HG03108 (cell line): Measurements from ENCODE around the gene MSH4.
A peak's percentile ranks its signal among the peaks of the same experiment; 100 is the strongest.
"Not testable (repeated sequence)": the region's sequence is repeated elsewhere in the genome, so short reads cannot be mapped to it uniquely, and the experiment has no call there.

Experiments used
- ATAC-seq: cut with Tn5 transposase; IDR thresholded peaks from one replicate; pipeline ENCODE4 v1.9.1; 2021; ENCODE audit warnings: moderate library complexity; ENCODE audit not compliant: unreplicated experiment

Gene MSH4

DNA sequence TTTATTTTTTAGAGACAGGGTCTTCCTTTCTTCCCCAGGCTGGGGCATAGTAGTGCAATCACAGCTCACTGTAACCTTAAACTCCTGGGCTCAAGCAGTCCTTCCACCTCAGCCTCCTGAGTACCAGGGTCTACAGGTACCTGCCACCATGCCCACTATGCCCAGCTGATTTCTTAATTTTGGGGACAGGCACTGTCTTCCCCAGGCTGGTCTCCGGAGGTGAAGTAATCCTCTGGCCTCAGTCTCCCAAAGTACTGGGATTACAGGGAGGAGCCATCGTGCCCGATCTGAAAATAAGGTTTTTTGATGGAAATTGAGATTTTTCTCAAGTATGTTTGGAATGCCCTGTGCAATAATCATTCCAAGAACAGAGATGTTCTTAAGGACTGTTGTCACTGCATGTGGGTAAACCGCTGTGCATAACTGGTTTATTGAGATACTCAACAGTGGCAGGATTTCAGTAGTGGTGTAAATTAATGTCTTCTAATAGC lies 934 bp upstream of the MSH4 start:
- ATAC-seq: no peak

DNA sequence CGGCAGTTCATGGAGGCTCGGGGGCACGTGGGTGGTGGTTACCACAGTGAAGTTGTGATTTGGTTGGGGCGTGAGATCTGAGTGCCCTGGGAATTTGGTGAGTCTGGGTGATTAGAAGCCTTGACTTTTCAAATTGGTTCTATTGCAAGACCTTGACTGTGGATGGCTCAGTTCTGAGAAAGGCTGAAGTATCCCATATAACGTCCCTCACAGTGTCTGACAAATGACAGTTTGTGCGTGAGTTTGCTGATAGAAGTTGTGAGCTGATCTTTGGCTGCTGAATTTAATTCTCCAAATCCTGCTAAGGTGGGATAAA lies 549 bp downstream of the MSH4 start:
- no peak for ATAC-seq

DNA sequence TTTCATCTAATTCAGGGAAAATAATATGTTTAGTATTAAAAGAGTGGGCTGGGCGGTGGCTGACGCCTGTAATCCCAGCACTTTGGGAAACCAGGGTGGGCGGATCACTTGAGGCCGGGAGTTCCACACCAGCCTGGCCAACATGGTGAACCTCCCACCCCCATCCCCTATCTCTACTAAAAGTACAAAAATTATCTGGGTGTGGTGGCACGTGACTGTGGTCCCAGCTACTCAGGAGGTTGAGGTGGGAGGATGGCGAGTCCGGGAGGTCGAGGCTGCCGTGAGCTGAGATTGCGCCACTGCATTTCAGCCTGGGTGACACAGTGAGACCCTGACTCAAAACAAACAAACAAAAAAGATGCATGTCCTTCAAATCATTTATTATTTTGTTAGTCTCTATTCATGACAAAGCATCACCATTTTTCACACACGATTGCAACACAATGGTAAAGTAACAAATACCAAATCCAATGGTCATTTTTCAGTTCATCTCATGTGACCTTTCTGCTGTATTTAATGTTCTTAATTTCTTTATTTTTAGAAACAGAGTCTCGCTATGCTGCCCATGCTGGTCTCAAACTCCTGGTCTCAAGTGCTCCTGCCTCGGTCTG lies 1.0 kb downstream of the MSH4 start:
- ATAC-seq: no peak

DNA sequence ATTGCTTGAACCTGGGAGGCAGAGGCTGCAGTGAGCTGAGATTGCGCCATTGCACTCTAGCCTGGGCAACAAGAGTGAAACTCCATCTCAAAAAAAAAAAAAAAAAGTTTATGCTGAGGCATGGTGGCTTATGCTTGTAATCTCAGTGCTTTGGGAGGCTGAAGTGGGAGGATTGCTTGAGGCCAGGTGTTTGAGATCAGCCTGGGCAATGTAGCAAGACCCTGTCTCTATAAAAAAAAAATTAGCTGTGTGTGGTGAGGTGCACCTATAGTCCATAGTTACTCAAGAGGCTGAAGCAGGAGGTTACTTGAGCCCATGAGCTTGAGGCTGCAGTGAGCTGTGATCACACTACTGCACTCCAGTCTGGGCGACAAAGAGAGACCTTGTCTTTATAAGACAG lies 4.8 kb downstream of the MSH4 start:
- not testable (repeated sequence) for ATAC-seq

DNA sequence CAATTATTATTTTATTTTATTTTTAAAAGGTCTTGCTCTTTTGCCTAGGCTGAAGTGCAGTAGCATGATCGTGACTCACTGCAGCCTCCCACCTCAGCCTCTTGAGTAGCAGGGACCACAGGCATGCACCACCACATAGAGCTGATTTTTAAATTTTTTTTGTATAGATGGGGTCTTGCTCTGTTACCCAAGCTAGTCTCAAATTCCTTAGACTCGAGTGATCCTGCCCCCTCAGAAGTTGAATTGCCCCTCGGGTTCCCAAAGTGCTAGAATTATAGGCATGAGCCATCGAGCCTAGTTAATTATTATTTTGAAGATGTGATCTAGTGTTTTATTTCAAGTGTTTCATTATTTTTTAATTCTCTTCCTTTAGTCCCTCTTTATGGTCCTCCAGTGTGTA lies 12.2 kb downstream of the MSH4 start:
- no peak for ATAC-seq

DNA sequence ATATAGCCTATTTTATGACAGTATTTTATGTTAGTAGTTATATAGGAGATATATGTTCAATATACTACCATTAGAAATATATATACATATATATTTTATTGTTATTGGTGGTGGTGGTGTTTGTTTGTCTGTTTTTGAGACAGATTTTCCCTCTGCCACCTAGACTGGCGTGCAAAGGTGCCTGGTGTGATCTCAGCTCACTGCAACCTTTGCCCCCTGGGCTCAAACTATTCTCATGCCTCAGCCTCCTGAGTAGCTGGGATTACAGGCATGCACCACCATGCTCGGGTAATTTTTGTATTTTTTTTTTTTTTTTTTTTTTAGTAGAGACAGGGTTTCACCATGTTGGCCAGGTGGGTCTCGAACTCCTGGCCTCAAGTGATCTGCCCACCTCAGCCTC lies 13.4 kb downstream of the MSH4 start:
- ATAC-seq: not testable (repeated sequence)

DNA sequence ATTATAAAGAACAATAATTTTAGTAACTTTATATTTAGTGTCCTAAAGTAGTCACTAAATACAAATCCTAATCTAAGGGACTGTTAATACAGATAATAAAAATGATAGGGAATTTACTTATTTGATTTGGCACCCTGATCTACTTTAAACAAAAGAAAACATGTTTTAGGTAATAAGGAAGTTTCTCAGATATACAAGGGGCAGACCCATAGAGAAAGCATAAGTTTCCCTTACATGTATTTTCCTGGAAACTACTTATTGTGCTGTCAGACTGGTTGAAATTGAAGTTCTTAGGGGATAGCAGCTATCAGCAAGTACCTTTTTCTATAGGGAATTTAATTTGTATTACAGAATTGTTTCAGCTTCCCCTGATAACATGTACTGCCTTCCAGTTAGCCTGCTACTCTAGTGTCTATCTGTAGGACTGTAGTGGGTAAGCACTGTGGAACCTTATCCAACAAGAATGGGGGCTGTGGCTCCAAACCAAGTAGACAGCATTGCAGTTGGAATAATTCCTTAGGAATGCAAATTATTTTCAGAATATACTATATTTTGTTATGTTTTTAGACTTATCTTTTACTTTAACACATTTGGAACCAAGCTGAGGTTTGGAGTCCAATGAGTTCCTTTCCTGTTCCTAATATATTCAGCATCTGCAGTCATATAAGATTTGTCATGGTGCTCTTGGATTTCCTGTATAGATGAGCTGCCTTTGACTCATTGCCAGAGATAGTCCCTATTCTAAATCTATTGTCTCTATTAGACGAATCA lies 14.7 kb downstream of the MSH4 start:
- no peak for ATAC-seq

DNA sequence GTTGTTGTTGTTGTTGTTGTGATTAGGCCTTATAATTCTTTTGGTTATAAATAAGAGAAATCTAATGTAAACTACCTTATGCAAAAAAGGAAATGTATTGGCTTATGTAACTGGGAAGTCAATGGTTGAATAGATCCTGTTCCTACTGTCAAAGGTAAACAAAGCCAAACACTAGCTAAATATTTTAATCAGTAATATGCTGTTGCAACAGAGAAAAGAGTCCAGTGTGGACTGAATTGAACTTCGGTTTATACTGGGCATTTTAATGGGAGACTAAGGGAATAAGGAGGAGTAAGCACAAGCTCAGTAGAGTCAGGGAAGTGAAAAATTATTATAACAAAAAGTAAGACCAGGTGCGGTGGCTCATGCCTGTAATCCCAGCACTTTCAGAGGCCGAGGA lies 15.4 kb downstream of the MSH4 start:
- ATAC-seq: no peak

DNA sequence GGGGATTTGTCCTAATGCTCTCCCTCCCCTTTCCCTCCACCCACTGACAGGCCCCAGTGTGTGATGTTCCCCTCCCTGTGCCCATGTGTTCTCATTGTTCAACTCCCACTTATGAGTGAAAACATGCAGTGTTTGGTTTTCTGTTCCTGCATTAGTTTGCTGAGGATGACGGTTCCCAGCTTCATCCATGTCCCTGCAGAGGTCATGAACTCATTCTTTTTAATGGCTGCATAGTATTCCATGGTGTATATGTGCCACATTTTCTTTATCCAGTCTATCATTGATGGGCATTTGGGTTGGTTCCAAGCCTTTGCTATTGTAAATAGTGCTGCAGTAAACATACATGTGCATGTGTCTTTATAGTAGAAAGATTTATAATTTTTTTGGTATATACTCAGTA lies 26.9 kb downstream of the MSH4 start:
- ATAC-seq: not testable (repeated sequence)

DNA sequence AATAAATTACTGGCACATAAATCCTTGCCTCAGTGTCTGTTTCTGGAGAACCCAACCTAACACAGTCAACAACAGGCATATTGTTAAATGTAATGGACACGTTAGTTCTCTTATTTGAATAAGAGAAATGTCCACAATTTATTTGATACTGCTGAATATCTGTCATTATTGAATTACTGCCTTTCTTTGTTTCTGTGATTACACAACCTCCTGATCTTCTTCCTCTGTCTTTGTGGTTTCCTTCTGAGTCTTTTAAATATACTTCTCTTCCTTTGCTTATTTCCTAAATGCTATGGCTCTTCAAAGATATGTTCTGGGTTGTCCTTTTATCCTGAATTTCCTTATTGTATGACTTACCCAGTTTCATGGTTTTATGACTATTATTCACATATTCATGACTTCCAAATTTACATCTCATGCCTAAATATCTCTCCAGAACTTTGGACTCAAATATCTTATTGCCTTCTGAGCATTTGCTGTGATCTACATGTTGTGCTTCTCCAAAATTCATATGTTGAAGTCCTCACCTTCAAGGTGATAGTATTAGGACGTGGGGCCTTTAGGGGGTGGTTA lies 39.9 kb downstream of the MSH4 start:
- no peak for ATAC-seq

DNA sequence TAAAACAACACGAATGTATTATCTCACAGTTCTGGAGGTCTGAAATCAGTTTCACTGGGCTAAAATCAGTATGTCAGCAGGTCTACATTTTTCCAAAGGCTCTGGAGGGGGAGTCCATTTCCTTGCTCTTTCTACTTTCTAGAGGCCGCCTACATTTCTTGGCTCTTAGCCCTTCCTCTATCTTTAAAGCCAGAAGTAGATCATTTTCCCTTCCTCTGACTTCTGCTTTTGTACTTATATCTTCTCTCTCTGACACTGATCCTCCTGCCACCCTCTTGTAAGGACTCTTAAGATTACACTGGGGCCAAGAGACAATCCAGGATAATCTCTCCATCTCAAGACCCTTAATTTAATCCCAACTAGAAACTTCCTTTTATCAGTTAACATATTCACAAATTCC lies 41.4 kb downstream of the MSH4 start:
- ATAC-seq: no peak

DNA sequence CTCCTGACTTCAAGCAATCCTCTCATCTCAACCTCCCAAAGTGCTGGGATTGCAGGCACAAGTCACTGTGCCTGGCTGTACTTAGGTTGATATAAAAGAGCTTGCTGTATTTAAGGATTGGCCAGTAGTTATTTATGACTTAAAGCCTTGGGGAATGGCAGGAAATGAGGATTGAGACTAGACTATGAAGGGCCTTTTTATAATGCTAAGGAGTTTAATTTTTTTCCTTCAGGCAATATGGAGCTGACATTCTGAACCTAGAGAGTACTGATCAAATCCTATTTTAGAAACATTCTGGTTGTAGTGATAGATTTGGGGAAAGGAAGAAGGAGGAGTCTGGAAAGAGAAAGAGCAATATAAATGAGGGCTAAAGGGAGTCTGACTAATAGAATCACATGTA lies 44.7 kb downstream of the MSH4 start:
- ATAC-seq: no peak

DNA sequence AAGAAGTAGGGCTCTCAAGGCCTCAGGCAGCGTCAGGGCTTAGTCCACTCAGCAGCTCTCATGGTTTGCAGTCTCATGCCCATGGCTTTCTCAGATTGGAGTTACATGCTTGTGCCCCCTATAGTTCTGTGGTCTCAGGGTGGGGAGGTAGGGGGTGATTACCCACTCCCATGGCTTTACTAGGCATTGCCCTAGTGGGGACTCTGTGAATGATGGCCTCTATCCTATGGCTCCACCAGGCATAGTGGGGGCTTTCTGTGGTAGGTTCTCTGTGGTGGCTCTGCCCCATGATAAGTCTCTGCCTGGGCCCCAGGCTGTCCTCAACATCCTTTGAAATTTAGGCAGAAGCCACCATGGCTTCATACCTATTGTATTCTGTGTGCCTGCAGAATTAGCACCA lies 48.9 kb downstream of the MSH4 start:
- ATAC-seq: no peak

DNA sequence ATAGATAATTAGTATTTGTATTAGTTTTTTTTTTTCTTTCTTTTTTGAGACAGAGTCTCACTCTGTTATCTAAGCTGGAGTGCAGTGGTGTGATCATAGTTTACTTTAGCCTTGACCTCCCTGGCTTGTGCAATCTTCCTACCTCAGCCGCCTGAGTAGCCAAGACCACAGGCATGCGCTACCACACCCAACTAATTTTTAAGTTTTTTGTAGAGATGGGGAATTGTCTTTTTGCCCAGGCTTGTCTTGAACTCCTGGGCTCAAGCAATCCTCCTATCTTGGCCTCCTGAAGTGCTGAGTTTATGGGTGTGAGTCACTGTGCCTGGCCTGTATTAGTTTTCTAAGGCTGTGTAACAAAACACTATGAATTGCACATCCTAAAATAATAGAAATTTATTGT lies 58.3 kb downstream of the MSH4 start:
- no peak for ATAC-seq

DNA sequence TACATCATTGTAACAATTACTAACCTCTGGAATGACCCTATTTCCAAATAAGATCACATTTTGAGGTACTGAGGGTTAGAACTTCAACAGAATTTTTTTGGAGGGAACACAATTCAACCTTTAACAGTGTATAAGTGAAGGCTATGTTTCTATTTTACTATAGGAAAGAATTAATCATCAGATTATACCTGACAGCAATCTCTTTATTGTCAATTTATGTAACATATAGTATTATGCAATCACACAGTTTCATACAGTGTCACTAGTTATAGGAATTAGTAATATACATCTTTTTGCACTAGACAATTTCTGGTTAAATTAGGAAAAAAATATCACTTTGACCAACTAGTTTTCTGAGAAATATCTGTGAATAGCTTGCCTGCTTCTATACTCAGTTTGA lies 59.1 kb downstream of the MSH4 start:
- ATAC-seq: no peak

DNA sequence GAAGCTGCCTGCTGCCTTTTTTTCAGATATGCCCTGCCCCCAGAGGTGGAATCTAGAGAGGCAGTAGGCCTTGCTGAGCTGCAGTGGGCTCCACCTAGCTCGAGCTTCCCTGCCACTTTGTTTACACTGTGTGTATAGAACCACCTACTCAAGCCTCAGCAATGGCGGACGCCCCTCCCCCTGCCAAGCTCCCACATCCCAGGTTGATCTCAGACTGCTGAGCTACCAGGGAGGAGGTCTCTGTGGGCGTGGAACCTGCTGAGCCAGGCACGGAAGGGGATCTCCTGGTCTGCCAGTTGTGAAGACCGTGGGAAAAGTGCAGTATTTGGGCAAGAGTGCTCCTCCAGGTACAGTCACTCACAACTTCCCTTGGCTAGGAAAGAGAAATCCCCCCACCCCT lies 65.1 kb downstream of the MSH4 start:
- ATAC-seq: no peak

DNA sequence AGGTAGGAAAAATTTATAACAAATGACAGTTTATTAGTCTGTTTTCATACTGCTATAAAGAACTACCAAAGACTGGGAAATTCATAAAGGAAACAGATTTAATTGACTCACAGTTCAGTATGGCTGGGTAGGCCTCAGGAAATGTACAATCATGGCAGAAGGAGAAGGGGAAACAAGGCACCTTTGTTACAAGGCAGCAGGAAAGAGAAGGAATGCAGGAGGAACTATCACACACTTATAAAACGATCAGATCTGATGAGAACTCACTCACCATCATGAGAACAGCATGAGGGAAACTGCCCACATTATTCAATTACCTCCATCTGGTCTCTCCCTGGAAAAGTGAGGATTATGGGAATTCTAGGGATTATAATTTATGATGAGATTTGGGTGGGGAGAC lies 74.3 kb downstream of the MSH4 start:
- no peak for ATAC-seq

DNA sequence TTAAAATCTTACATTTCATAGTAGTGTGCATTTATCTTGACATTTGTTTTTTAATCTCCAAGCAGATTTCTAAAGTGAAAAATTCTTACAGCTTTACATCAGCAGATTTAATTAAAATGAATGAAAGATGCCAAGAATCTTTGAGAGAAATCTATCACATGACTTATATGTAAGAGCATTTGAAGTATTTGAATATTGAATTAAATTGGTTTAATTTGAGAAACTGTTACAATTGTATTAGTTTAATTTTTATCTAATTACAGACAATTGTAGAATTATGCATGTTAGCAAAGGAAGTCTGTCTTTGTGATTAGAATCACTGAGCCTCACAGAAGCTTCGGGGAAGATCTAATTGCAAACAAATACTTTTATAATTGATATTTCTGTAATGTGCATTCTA lies 83.3 kb downstream of the MSH4 start:
- no peak for ATAC-seq

DNA sequence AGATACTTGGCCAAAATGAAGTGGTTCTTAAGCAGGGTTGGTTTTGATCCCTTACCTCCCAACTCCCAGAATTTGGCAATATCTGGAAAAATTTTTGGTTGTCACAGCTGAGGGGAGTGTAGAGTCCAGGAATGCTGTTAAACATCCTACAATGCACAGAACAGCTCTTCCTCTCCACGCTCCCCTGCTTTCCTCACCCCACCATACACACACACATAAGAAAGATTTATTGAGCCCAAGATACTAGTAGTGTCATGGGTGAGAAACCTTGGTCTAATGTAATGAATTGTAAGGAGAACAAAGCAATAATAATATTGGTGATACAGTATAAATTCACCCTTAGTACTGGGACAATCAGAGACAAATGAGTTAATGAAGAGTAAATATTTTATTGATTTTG lies 87.8 kb downstream of the MSH4 start:
- ATAC-seq: no peak

DNA sequence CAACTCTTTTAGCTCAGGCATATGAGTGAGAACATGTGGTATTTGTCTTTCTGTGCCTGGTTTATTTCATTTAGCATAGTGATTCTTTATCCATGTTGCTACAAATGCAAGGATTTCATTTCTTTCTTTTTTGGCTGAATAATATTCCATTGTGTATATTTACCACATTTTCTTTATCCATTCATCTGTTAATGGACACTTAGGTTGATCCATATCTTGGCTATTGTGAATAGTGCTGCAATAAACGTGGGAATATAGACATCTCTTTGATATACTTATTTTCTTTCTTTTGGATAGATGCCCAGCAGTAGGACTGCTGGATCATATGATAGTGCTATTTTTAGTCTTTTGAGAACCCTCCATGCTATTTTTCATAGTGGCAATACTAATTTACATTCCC lies 104.7 kb downstream of the MSH4 start:
- no peak for ATAC-seq

DNA sequence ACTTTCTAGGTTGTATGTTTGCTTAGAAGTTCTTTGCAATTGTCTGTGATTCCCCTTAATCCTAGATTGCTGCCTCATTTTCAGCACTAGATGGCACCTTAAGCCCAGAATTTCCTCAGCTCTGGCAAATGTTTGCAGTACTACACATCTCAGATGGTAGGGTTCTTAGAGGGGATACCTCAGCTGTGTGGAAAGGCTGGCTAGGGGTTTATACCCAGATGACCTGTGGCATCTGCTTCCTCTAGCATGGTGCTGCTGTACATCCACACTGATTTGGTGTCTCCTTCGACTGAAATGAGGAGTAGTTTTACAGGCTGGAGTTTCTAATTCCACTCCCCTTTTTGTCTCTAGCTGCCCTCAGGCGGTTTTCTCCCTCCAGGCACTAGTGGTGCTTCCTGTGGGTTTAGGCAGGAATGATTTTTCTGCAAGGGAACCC lies 112.1 kb downstream of the MSH4 start:
- ATAC-seq: peak; percentile 59

DNA sequence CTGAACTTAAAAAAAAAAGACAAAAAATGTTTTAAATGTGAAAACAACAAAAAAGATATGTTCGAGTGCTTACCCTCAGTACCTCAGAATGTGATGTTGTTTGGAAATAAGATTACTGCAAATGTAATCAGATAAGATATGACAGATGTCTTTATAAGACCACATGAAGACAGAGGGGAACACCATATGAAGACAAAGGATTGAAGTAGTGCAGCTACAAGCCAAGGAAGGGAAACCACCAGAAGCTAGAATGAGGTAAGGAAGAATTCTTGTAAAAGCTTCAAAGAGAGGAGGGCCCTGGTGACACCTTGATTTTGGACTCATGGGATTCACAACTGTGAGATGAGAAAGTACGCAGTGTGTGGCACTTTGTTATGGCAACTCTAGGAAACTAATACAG lies 120.2 kb downstream of the MSH4 start:
- no peak for ATAC-seq

DNA sequence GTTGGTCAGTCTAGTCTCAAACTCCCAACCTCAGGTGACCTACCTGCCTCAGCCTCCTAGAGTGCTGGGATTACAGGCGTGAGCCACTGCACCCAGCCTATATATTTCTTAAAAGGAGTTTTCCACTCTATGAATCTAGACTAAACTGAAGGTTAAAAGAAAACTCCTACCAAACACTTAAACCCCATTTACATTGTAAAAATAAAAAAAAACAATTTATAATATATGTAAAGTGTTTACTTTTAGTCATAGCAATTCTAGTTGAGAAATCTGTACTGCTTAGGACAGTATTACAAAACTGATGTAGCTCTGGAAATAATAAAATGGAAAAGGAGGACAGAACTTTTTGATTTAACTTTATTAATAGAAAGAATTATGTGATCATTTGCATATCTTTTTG lies 126.0 kb downstream of the MSH4 start:
- ATAC-seq: no peak
